ENCODE results near the gene FBXO15.

The FBXO15 gene

DNA sequence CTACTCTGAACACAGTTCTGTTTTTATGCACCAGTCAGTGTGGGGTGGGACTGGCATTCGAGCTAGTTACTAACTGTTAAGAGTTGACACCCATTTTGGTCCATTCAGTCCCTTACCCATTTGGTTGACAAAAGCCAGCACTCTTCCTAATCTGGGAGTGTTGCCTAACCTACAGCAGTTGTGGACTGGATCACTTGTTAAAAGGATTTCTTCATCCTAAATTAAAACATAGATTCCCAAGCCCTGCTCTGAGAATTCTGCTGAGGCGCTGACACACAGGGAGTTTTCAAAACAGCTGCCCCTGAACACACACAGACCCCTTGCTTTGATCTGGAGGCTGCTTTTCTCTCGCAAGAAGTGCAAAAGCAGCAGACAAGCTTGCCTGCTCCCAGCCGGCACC, 7.1 kb upstream of the FBXO15 start:
- DNase-seq (ENCODE audit: extremely low read depth in 1 of 2, low read depth in 1 of 2): no peak

DNA sequence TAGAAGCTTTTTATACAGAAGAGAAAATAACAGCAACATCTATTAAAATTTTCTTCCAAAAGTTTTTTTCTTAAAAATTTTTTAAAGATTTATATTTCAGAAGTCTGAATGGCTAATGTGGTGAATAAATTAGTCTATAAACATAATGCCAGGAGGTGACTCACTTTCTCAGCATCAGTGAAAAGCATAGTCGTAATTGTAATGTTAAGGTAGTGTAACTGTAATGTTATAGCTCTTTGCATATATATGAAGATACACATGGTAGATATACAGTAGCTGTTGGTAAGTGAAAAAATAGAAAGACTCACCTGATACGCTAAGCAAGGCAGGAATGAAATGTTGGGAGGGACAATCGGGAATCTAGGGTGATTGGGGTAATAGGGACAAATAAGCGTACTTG, 6.2 kb upstream of the FBXO15 start:
- no peak for DNase-seq (ENCODE audit: extremely low read depth in 1 of 2, low read depth in 1 of 2)

DNA sequence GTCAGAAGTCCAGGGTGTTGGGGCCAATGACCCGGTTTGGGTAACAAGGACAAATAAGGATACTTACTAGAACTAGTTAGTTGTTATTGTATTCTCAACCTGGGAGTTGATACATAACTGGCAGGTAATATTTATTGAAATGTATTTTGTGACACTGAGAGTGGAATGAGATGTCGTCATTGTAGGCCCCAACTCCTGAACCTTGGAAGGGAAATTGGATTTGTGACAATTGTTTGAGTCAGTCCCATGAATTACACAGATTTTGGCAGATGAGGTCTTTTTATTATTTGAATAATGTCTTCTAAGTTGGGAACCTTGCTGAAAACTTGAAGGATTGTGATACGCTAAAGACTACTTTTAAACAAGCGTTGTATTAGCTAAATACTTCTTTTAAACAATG, 5.7 kb upstream of the FBXO15 start:
- no peak for DNase-seq (ENCODE audit: extremely low read depth in 1 of 2, low read depth in 1 of 2)

GRCh38 chr18:74152857-74153256, 5.2 kb upstream of the FBXO15 start:
- no peak for DNase-seq (ENCODE audit: extremely low read depth in 1 of 2, low read depth in 1 of 2)

GRCh38 chr18:74152270-74152669, 4.6 kb upstream of the FBXO15 start:
- DNase-seq (ENCODE audit: extremely low read depth in 1 of 2, low read depth in 1 of 2): no peak

DNA sequence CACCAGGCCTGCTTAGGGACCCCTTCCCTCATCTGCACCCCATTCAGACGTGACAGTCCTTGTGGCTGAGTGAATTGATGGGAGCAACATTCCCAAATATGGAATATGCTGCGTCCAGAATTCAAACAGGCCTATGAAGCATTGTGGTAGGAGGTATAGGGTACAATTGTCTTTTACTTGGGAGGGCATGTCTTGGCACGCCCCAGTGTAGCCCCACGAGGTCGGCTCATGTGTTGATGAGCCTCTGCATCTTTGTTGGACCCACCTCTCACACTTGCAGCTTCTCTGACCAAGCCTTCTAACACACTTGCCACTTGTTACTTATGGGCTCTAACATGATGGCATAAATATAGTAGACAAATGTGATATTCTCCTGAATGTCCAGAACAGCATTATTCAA, 2.2 kb upstream of the FBXO15 start:
- DNase-seq (ENCODE audit: extremely low read depth in 1 of 2, low read depth in 1 of 2): no peak

- DNase-seq (ENCODE audit: extremely low read depth in 1 of 2, low read depth in 1 of 2): no peak
Measured at GRCh38 chr18:74148543-74149070, 973 bp upstream of the FBXO15 start.

- no peak for DNase-seq (ENCODE audit: extremely low read depth in 1 of 2, low read depth in 1 of 2)
Measured at GRCh38 chr18:74147491-74147778, 199 bp downstream of the FBXO15 start.

GRCh38 chr18:74146756-74147155, 878 bp downstream of the FBXO15 start:
- no peak for DNase-seq (ENCODE audit: extremely low read depth in 1 of 2, low read depth in 1 of 2)

- no peak for DNase-seq (ENCODE audit: extremely low read depth in 1 of 2, low read depth in 1 of 2)
Measured at GRCh38 chr18:74142252-74142651, 5.4 kb downstream of the FBXO15 start.

DNA sequence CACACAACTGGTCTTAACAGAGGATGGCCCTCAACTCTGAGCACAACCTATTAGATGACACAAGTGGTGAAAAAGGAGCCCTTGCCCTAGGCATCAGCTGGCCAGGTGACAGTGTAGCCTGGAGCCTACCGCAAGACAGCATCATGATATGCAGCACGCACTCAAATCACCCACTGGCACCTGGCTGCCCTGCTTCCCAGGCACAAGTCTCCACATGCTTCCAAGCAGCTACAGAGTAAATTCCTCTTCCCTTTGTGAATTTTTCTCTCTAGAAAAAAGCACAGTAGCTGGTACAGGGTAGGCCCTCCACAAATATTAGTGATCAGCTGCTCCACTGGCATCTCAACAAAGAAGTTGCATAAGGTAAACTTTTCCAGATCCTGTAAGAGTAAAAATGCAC, 6.0 kb downstream of the FBXO15 start:
- no peak for DNase-seq (ENCODE audit: extremely low read depth in 1 of 2, low read depth in 1 of 2)

- no peak for DNase-seq (ENCODE audit: extremely low read depth in 1 of 2, low read depth in 1 of 2)
Measured at GRCh38 chr18:74140582-74140981, 7.1 kb downstream of the FBXO15 start.

DNA sequence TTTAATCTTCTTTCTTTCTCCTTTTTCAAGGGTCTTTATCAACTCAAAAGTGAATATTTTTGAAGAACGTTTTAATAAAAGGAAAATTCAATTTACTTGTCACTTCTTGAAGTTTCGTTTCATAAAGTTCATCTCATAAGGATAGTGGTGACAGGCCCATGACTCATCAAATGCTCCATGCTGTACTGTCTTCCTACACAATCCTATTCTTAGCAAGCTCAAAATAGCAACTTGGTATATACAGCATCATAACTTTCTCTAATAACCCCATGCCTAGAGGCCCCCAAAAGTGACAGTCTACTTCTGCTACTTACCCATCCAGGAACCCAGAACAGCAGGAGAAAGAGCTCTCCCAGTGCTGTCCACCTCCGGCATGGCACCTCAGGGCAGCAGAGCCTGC, 7.7 kb downstream of the FBXO15 start:
- DNase-seq (ENCODE audit: extremely low read depth in 1 of 2, low read depth in 1 of 2): no peak

- DNase-seq (ENCODE audit: extremely low read depth in 1 of 2, low read depth in 1 of 2): no peak
Measured at GRCh38 chr18:74139411-74139810, 8.2 kb downstream of the FBXO15 start.

- no peak for DNase-seq (ENCODE audit: extremely low read depth in 1 of 2, low read depth in 1 of 2)
Measured at GRCh38 chr18:74137920-74138538, 9.6 kb downstream of the FBXO15 start.

DNA sequence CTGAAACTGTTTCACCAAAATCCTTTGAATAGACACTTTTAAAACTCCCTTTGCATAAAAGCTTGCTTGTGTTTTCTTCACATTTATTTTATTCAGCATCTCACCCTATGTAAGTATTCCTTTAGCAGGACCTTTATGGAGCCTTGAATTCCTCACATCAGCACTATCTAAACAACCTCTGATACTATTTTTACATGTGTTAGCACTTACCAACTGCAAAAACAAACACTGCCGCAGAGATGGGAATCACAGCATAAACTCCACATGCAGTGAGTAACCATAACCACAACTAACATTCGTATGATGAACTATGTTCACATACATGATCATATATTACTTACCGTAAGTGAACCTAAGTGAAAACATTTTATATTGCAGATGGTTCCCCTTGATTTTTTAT, 15.4 kb downstream of the FBXO15 start:
- DNase-seq (ENCODE audit: extremely low read depth in 1 of 2, low read depth in 1 of 2): no peak

DNA sequence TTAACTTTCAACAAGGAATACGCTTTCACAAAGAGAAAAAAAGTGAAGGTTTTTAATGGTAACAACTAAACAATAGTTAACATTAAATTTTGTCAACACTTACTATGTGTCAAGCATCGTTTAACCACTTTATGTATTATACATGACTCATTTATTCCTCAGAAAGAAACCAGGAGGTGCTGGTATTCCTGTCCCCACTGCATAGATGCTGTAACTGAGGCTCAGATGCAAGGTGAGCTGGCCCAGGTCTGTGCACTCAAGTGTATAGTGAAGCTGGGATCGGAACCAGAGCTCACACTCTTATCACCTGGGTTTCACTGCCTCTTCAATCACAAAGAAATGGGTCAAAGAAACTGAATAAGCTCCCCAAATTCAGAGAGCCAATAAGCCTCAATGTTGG, 16.5 kb downstream of the FBXO15 start:
- DNase-seq (ENCODE audit: extremely low read depth in 1 of 2, low read depth in 1 of 2): no peak

- DNase-seq (ENCODE audit: extremely low read depth in 1 of 2, low read depth in 1 of 2): no peak
Measured at GRCh38 chr18:74128159-74128558, 19.5 kb downstream of the FBXO15 start.

- no peak for DNase-seq (ENCODE audit: extremely low read depth in 1 of 2, low read depth in 1 of 2)
Measured at GRCh38 chr18:74126684-74127655, 20.7 kb downstream of the FBXO15 start.

- DNase-seq (ENCODE audit: extremely low read depth in 1 of 2, low read depth in 1 of 2): no peak
Measured at GRCh38 chr18:74124642-74125041, 23.0 kb downstream of the FBXO15 start.

- DNase-seq (ENCODE audit: extremely low read depth in 1 of 2, low read depth in 1 of 2): no peak
Measured at GRCh38 chr18:74123200-74123599, 24.4 kb downstream of the FBXO15 start.

Data from activated CD8-positive, alpha-beta memory T cell treated with anti-CD3 and anti-CD28 coated beads for 1 hour (primary cell).